BLaER1 treated with 17β-estradiol and CSF1 and Interleukin-3, amounts not matched to agents 10 nM and 100 nM (cell line): ENCODE results near the gene ERI3.
"Not testable (repeated sequence)": the region's sequence is repeated elsewhere in the genome, so short reads cannot be mapped to it uniquely, and the experiment has no call there.

Experiments
- H3K27ac ChIP-seq, 11 experiments: shearing (Covaris generic); formaldehyde crosslinking; 2 replicates each; pipeline ENCODE4 v1.8.1; 2022
- H3K27me3 ChIP-seq, 11 experiments: shearing (Covaris generic); formaldehyde crosslinking; 2 replicates each; pipeline ENCODE4 v1.8.1; 2022
- H3K36me3 ChIP-seq, 11 experiments: shearing (Covaris generic); formaldehyde crosslinking; 2 replicates each; pipeline ENCODE4 v1.8.1; 2022
- H3K4me1 ChIP-seq, 10 experiments: shearing (Covaris generic); formaldehyde crosslinking; 2 replicates each; pipeline ENCODE4 v1.8.1; 2022
- H3K4me2 ChIP-seq, 11 experiments: shearing (Covaris generic); formaldehyde crosslinking; 2 replicates each; pipeline ENCODE4 v1.8.1; 2022
- H3K4me3 ChIP-seq, 10 experiments: shearing (Covaris generic); formaldehyde crosslinking; 2 replicates each; pipeline ENCODE4 v1.8.1; 2022
- H3K9ac ChIP-seq, 11 experiments: shearing (Covaris generic); formaldehyde crosslinking; 2 replicates each; pipeline ENCODE4 v1.8.1; 2022
- H3K9me3 ChIP-seq, 11 experiments: shearing (Covaris generic); formaldehyde crosslinking; replicated peaks in 1 of 11; 2 replicates each; pipeline ENCODE4 v1.8.1; 2022
- H4K20me1 ChIP-seq, 11 experiments: shearing (Covaris generic); formaldehyde crosslinking; 2 replicates each; pipeline ENCODE4 v1.8.1; 2022
- Cebpa-rat ChIP-seq, 11 experiments: shearing (Covaris generic); IDR thresholded peaks; 2 replicates each; pipeline ENCODE4 v1.8.1; 2022

The ERI3 gene

DNA sequence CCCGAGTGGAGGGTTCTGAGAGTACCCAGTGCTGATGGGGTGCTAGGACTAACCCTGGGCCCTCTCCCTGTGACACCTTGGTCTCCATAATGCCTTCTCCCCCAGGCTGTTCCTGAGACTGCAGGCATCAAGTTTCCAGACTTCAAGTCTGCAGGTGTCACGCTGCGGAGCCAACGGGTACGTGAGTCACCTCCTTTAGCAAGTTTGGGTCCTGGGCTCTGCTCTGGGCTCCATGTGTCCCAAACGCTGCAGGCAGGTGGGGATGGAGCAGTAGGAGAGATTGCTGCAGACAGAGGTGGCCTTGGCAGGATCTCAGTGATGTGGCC lies 135.8 kb downstream of the ERI3 start:
- Histone ChIP-seq H3K27me3 (no peaks in the 10 kb centered on the region), H3K9me3 (no peaks in the 10 kb centered on the region), H4K20me1 (peaks cover 0 to 48% (median 15%) of the 10 kb centered on the region in 11 experiments; a peak in 12 of 22 replicates), H3K4me3 (no peak overlapping the region), H3K36me3 (peaks cover 75 to 84% (median 78%) of the 10 kb centered on the region in 11 experiments), H3K4me1 (peaks cover 7 to 25% (median 18%) of the 10 kb centered on the region in 10 experiments), H3K9ac (no peak overlapping the region; a peak in 1 of 22 replicates), H3K4me2 (no peak overlapping the region), H3K27ac (no peak overlapping the region)
- no peak for TF ChIP-seq Cebpa-rat (IDR thresholded peaks at IDR 0.05)

DNA sequence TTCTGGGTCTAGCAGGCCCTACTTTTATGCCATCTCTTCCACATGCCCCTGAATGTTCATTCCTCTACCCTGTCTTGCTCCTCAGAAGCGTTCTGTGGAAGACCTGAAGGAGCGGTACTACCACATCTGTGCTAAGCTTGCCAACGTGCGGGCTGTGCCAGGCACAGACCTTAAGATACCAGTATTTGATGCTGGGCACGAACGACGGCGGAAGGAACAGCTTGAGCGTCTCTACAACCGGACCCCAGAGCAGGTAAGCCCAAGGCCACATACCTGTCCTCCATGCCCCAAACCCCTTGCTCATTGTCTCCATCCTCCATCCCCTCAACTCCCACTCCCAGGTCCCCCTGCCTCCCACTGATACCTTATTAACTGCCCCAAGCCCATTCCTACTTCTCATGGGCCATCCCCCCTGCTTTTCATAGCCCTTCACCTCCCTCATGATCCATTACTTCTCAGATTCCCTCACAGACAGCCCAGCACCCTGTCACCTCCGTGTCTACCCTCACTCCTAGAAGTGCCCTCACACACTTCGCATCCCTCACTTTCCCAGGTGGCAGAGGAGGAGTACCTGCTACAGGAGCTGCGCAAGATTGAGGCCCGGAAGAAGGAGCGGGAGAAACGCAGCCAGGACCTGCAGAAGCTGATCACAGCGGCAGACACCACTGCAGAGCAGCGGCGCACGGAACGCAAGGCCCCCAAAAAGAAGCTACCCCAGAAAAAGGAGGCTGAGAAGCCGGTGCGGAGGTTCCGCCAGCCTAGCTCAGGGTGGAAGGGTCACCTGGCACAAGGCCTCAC lies 136.4 kb downstream of the ERI3 start:
- Histone ChIP-seq H3K36me3 (peaks cover 75 to 84% (median 79%) of the 10 kb centered on the region in 11 experiments), H3K4me3 (no peak overlapping the region), H3K27me3 (no peaks in the 10 kb centered on the region), H3K27ac (no peak overlapping the region), H3K4me2 (no peak overlapping the region), H3K4me1 (peaks cover 12 to 30% (median 22%) of the 10 kb centered on the region in 10 experiments), H3K9me3 (no peaks in the 10 kb centered on the region), H3K9ac (no peak overlapping the region), H4K20me1 (peaks cover 0 to 48% (median 15%) of the 10 kb centered on the region in 11 experiments; a peak in 12 of 22 replicates)
- no peak for TF ChIP-seq Cebpa-rat (IDR thresholded peaks at IDR 0.05)

DNA sequence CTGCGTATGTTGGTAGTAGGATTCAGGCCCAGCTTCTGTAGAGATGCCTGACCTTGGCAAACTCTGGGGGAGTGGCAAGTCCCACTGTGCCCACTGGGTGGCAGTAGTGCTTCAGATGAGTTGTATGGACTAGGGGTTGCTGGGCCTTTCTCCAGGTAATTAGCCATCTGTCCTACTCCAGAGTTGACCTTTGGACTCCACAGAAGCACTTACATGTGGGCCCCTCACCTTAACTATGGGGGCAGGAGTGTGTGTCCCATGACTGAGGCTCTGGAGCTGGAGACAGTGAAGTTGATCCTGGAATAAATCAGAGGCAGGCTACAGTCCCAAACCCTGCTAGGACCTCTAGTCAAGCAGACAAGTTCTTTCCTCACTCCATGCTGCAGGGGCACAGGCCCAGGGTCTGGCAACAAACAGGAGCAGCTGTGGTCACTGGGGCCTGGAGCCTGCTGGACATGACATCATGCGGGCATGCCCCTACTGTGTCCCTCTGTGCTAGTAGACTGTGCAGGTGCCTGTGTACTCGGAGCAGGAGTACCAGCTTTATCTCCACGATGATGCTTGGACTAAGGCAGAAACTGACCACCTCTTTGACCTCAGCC lies 137.1 kb downstream of the ERI3 start:
- H3K36me3 ChIP-seq, result peaks cover 75 to 84% (median 79%) of the 10 kb centered on the region in 11 experiments
- no peak for TF ChIP-seq Cebpa-rat (IDR thresholded peaks at IDR 0.05)

DNA sequence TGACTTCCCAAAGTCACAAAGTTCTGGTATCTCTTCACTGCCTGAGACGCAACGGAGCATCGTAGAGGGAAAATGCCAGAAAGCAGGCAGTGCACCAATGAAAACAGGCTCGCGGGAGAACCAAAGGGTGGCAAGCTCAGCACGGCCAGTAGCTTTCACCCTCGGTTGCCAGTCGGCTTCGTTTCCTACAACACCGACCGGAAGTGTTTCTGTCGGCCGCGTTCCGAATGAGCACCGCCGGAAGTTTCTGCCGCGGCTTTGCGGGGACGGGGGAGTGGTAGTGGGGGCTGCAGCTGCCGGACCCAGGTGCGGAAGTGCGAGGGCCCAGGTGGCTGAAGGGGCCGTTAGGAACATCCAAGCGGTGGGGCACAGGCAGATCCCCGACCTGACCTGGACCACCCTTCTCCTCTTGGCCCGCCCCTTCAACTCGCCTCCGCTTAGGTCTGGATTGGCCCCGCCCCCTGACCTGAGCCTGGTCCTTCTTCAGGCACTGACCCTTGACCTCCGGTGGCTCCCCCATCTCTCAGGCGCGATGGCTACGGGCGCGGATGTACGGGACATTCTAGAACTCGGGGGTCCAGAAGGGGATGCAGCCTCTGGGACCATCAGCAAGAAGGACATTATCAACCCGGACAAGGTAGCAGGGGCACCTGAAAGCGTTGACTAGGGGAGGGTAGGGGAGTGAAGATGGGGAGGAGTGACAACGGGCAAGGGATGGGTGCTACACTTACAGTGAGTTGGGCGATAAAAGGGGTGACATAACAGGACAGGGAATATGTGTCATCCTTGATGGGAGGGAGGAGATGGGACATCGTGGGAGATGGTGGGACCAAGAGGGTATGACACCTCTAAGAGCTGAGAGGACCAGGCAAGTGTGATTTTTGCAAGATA lies 141.6 kb downstream of the ERI3 start, which contains the start of gene DMAP1:
DMAP1 (plus strand) TSS at position 250 of the 891 bp plus-strand sequence; CDS start at position 533, 283 bp downstream.
- Histone ChIP-seq H3K36me3 (peaks cover 38 to 42% (median 39%) of the 10 kb centered on the region in 11 experiments), H3K4me2 (peak within 1 kb of the TSS; percentile 76 to 97 (median 94)), H3K4me3 (peak within 1 kb of the TSS; percentile 78 to 90 (median 88)), H3K27me3 (no peaks in the 10 kb centered on the region), H4K20me1 (peaks cover 0 to 15% (median 11%) of the 10 kb centered on the region in 11 experiments; a peak in 9 of 22 replicates), H3K27ac (peak within 1 kb of the TSS; percentile 68 to 89 (median 81)), H3K9me3 (no peaks in the 10 kb centered on the region), H3K9ac (peak within 1 kb of the TSS; percentile 80 to 87 (median 85)), H3K4me1 (peaks cover 19 to 22% (median 21%) of the 10 kb centered on the region in 10 experiments)
- TF ChIP-seq Cebpa-rat (IDR thresholded peaks at IDR 0.05), result no peak

More for the DNA sequence above, 137.1 kb downstream of the ERI3 start:
- no peak overlapping the region for H3K27ac ChIP-seq
- H3K4me2 ChIP-seq, result no peak overlapping the region
- H3K9me3 ChIP-seq, result no peaks in the 10 kb centered on the region
- H3K4me1 ChIP-seq, result peaks cover 13 to 24% (median 16%) of the 10 kb centered on the region in 10 experiments
- H3K27me3 ChIP-seq, result no peaks in the 10 kb centered on the region
- 0 out of 22 replicates have a peak overlapping the region, but pooled peaks of 1 of the 11 experiments have one; percentile 27 for H3K9ac ChIP-seq
- H4K20me1 ChIP-seq, result peaks cover 0 to 48% (median 15%) of the 10 kb centered on the region in 11 experiments; a peak in 12 of 22 replicates
- no peak overlapping the region for H3K4me3 ChIP-seq

DNA sequence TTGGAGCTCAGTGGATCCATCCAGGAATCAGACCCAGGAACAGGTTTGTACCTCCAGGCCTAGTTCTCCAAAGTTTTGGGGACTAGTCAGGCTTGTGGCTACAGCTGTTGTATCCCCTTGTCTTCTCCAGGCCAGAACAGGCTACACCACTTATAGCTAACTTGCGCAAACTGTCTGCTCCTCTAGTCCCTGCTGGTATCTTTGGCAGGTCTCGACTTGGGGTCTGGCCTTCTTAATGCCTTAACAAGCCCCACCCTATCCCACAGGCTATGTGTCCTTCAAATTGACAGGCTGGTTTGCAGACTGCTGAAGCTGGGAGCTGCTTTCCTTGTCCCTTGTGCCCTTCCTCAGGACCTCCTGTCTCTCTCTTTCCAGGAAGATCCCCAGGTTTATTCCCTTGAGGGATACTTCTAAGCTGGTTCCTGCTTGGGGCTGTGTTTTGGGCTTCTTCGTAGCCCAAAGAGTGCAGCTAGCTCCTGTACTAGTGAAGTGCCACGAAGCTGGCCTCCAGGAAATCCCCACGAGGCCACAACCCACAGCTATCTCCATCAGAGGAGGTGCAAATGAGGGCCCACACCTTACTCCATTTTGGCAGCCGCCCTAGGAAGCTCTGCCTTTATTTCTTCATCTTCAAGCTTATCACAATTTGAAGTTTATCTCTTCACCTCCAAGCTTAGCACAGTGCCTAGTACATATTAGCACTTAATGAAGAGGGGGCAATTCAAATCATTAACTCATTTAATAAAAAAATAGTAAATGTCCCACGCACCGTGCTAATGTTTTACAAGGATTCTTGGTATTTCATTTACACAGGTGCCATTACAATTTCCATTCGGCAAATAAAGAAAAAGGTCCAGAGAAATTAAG lies 142.5 kb downstream of the ERI3 start:
- H3K9me3 ChIP-seq, result no peaks in the 10 kb centered on the region
- TF ChIP-seq Cebpa-rat (IDR thresholded peaks at IDR 0.05), result no peak
- H3K36me3 ChIP-seq, result peaks cover 30 to 33% (median 32%) of the 10 kb centered on the region in 11 experiments
- peaks cover 19 to 22% (median 21%) of the 10 kb centered on the region in 10 experiments for H3K4me1 ChIP-seq
- no peaks in the 10 kb centered on the region for H3K27me3 ChIP-seq
- peak overlapping the region; percentile 56 to 96 (median 76) for H3K4me2 ChIP-seq
- H3K4me3 ChIP-seq, result peak overlapping the region; percentile 78 to 90 (median 88)
- peaks cover 0 to 6% (median 3%) of the 10 kb centered on the region in 11 experiments; a peak in 2 of 22 replicates for H4K20me1 ChIP-seq
- peak overlapping the region; percentile 80 to 87 (median 85); a peak in 20 of 22 replicates for H3K9ac ChIP-seq
- H3K27ac ChIP-seq, result peak overlapping the region; percentile 21 to 89 (median 81); a peak in 20 of 22 replicates

DNA sequence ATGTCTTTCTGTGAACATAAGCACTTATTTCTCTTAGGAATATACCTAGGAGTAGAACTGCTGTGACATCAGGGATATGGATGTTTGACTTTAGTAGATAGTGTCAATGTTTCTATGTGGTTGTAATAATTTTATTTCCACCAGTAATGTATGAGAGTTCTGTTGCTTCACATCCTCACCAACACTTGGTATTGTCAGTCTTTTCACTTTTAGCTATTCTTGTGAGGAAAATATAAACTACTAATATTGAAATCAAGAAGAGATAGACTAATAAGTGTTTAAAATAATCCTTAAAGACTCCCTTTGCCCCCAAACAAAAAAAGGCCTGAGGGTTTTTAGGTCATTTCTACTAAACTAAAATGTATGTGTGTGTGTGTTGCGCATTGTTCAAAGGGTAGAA lies 144.5 kb downstream of the ERI3 start:
- H3K9me3 ChIP-seq, result no peaks in the 10 kb centered on the region
- H4K20me1 ChIP-seq, result no peaks in the 10 kb centered on the region
- H3K4me2 ChIP-seq, result no peak overlapping the region
- no peak overlapping the region for H3K9ac ChIP-seq
- peaks cover 10 to 13% (median 12%) of the 10 kb centered on the region in 11 experiments for H3K36me3 ChIP-seq
- peaks cover 19 to 22% (median 21%) of the 10 kb centered on the region in 10 experiments for H3K4me1 ChIP-seq
- H3K4me3 ChIP-seq, result no peak overlapping the region
- no peak for TF ChIP-seq Cebpa-rat (IDR thresholded peaks at IDR 0.05)
- H3K27ac ChIP-seq, result no peak overlapping the region
- no peaks in the 10 kb centered on the region for H3K27me3 ChIP-seq

DNA sequence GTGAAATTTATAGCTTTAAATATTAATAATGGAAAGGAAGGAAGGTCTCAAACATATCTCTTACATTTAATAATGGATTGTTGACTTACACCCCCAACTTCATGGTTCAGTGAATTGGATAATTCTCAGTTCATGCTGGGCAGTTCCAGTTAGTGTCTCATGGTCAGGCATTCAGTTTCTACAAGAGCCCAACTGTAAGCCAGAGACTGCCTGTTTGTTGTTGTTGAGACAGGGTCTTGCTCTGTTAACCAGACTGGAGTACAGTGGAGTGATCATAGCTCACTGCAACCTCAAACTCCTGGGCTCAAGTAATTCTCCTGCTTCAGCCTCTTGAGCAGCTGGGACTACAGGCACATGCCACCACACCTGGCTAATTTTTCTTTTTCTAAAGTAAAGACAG lies 146.8 kb downstream of the ERI3 start:
- Histone ChIP-seq H3K9me3 (no peaks in the 10 kb centered on the region), H3K27me3 (no peaks in the 10 kb centered on the region), H3K4me2 (no peak overlapping the region), H3K27ac (no peak overlapping the region), H3K36me3 (no peaks in the 10 kb centered on the region), H3K4me3 (no peak overlapping the region), H4K20me1 (no peaks in the 10 kb centered on the region), H3K4me1 (peaks cover 6 to 10% (median 9%) of the 10 kb centered on the region in 10 experiments), H3K9ac (no peak overlapping the region)
- TF ChIP-seq Cebpa-rat (IDR thresholded peaks at IDR 0.05), result no peak

DNA sequence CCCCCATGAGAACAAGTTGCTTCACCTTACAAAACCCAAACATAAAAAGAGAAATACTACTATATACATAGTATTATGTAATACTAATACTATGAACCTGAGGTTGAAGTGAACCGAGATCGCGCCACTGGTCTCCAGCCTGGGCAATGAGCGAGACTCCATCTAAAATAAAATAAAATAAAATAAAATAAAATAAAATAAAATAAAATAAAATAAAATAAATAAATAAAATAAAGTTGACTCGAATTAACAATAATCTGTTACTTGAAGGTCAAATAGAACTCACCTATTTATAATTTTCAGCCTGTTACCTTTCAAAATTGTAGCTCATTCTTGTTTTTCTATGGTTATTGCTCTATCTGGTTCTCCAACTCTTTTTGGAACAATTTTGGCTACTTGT lies 148.5 kb downstream of the ERI3 start:
- not testable (repeated sequence) for H3K36me3 ChIP-seq, H3K9ac ChIP-seq, H3K4me1 ChIP-seq, H3K27ac ChIP-seq, H3K4me3 ChIP-seq, H4K20me1 ChIP-seq, H3K9me3 ChIP-seq, H3K4me2 ChIP-seq, H3K27me3 ChIP-seq
